Sigmoid colon (tissue), 4 donors: ENCODE results near the gene SELENOF.

ENCODE experiments used
- EP300 ChIP-seq, 4 donors: sonication (generic); formaldehyde crosslinking; IDR thresholded peaks; one replicate each; pipeline ENCODE4 v1.6.1; 2017; ENCODE audit warnings: antibody characterized with exemption in 4 of 4
- POLR2AphosphoS5 ChIP-seq, 4 donors: sonication (generic); formaldehyde crosslinking; IDR thresholded peaks; one replicate each; pipeline ENCODE4 v1.6.1; 2017; ENCODE audit warnings: antibody characterized with exemption in 4 of 4

- TF ChIP-seq EP300 (IDR thresholded peaks at IDR 0.05) (no peak), POLR2AphosphoS5 (IDR thresholded peaks at IDR 0.05) (no peak)
Measured at GRCh38 chr1:86828024-86828423, 85.9 kb downstream of the SELENOF start.
